Adrenal gland (tissue), 5 donors: Measurements from ENCODE around the gene CSF2.

Experiments
- POLR2A ChIP-seq, 2 donors: fragments of 450-650 bp; IDR thresholded peaks; one replicate each; pipeline ENCODE4 v1.6.1; 2017; ENCODE audit warnings: antibody characterized with exemption in 2 of 2, mild to moderate bottlenecking in 2 of 2, moderate library complexity in 1 of 2
- TF ChIP-seq, protein P1 (sequence below), 6 experiments: fragments of 450-650 bp in 4 of 6; fragments of 200-600 bp in 2 of 6; sonication (generic) in 1 of 6; IDR thresholded peaks; 1 replicate in 5 of 6; 2 replicates in 1 of 6; pipeline versions ENCODE4 v1.5.1 to v1.8.0; 2016 to 2021; ENCODE audit warnings: antibody characterized with exemption in 6 of 6, mild to moderate bottlenecking in 2 of 6, moderate library complexity in 1 of 6
- donor health status: DM: no; HTN: no; CAD: no.

DNA sequence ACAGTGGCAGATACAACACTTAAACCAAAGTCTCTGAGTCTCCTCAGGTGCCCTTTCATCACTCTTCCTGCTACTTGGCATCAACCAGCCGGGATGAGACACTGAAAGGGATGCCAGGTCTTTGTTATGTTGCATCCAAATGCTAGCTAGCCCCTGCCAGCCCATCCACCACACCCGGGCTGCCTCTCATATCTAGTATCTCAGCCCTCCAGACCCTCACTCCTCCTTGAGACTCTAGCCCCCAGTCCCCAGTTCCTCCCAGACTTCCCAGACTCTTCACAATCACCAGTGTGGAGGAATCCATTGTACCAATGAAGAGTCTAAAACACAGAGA lies 21.5 kb downstream of the CSF2 start:
- TF ChIP-seq, protein P1, sequence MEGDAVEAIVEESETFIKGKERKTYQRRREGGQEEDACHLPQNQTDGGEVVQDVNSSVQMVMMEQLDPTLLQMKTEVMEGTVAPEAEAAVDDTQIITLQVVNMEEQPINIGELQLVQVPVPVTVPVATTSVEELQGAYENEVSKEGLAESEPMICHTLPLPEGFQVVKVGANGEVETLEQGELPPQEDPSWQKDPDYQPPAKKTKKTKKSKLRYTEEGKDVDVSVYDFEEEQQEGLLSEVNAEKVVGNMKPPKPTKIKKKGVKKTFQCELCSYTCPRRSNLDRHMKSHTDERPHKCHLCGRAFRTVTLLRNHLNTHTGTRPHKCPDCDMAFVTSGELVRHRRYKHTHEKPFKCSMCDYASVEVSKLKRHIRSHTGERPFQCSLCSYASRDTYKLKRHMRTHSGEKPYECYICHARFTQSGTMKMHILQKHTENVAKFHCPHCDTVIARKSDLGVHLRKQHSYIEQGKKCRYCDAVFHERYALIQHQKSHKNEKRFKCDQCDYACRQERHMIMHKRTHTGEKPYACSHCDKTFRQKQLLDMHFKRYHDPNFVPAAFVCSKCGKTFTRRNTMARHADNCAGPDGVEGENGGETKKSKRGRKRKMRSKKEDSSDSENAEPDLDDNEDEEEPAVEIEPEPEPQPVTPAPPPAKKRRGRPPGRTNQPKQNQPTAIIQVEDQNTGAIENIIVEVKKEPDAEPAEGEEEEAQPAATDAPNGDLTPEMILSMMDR (IDR thresholded peaks at IDR 0.05), result no peak
- no peak for TF ChIP-seq POLR2A (IDR thresholded peaks at IDR 0.05)
